Choroid plexus epithelial cell (primary cell): ENCODE results near the gene PCSK2.
A peak's percentile ranks its signal among the peaks of the same experiment; 100 is the strongest.

Experiments used
- DNase-seq: peaks from one replicate; pipeline ENCODE4 v3.0.0-alpha.2; 2010; ENCODE audit warnings: low read depth
- H3K4me3 ChIP-seq: 2 replicates; pipeline ENCODE4 v1.5.1; 2011; ENCODE audit warnings: low read depth, mild to moderate bottlenecking, control low read depth, low read length, moderate library complexity
- TF ChIP-seq, protein P1 (sequence below): conservative IDR thresholded peaks from 2 replicates; pipeline ENCODE4 v1.5.1; 2011; ENCODE audit warnings: low read depth, mild to moderate bottlenecking, control low read depth, inconsistent platforms, low read length, moderate library complexity

PCSK2 gene, protein sequence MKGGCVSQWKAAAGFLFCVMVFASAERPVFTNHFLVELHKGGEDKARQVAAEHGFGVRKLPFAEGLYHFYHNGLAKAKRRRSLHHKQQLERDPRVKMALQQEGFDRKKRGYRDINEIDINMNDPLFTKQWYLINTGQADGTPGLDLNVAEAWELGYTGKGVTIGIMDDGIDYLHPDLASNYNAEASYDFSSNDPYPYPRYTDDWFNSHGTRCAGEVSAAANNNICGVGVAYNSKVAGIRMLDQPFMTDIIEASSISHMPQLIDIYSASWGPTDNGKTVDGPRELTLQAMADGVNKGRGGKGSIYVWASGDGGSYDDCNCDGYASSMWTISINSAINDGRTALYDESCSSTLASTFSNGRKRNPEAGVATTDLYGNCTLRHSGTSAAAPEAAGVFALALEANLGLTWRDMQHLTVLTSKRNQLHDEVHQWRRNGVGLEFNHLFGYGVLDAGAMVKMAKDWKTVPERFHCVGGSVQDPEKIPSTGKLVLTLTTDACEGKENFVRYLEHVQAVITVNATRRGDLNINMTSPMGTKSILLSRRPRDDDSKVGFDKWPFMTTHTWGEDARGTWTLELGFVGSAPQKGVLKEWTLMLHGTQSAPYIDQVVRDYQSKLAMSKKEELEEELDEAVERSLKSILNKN

DNA sequence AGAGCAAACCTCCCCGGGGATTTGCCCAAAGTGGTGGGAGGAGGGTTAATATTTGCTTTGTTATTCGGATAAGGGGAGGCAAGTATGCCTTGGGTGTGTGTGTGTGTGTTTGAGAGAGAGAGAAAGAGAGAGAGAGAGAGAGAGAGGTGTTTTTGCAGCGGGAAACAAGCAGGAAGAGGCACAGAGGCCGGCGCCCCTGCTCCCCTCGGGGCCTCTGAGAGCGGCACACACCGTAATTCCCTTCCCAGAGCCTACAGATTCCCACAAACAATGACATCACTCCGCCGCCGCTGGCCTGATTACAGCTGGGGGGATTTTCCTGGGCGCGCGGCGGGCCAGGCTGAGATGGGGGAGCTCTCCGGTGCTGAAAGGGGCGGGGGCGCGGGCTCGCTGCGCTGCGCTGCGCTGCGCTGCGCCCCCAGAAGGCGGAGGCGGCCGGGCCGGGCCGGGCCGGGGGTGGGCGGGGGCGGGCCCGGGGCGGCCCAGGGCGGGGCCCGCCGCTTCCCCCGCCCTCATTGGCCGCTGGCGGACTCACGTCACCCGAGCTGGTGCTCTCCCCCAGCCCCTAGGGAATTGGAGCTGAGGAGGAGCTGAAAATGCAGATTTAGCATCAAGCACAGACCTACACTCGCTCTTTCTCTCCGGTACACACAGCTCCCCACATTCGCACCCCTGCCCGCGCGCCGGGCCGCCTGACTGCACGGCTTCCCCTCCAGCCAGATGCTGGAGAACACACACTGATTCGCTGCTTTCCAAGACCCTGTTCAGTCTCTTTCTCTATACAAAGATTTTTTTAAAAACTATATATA is at the start of gene PCSK2:
TSS of gene PCSK2 (plus strand) at position 631 of the 809 bp plus-strand sequence. CDS start 266 bp downstream, outside the sequence.
- DNase-seq, result peak; percentile 18
- TF ChIP-seq, protein P1, sequence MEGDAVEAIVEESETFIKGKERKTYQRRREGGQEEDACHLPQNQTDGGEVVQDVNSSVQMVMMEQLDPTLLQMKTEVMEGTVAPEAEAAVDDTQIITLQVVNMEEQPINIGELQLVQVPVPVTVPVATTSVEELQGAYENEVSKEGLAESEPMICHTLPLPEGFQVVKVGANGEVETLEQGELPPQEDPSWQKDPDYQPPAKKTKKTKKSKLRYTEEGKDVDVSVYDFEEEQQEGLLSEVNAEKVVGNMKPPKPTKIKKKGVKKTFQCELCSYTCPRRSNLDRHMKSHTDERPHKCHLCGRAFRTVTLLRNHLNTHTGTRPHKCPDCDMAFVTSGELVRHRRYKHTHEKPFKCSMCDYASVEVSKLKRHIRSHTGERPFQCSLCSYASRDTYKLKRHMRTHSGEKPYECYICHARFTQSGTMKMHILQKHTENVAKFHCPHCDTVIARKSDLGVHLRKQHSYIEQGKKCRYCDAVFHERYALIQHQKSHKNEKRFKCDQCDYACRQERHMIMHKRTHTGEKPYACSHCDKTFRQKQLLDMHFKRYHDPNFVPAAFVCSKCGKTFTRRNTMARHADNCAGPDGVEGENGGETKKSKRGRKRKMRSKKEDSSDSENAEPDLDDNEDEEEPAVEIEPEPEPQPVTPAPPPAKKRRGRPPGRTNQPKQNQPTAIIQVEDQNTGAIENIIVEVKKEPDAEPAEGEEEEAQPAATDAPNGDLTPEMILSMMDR, result no peak
- H3K4me3 ChIP-seq, result no peak within 1 kb of the TSS

DNA sequence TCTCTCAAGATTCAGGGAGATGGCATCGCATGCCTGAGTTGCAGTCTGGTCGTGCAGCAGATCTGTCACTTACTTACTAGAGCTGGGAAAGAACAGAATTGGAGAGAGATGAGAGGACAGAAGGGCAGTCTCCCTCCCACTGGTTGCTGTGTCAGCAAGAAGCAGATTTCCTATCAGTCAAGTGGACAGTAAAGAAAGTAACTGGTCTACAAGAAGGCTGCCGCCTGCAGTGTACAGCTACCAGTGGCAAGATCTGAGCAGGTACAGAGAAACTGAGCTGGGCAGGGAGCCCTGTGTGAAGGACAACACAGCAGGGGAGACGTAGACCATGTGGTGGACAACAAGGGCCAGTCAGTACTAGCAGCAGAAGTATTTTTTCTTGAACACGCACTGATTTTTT is 49.5 kb upstream of the PCSK2 start:
- DNase-seq, result no peak
- H3K4me3 ChIP-seq, result no peak overlapping the region

GRCh38 chr20:17179840-17180239 is 47.0 kb upstream of the PCSK2 start:
- TF ChIP-seq, protein P1, result no peak
- no peak overlapping the region for H3K4me3 ChIP-seq
- no peak for DNase-seq

More for the DNA sequence above, 49.5 kb upstream of the PCSK2 start:
- TF ChIP-seq, protein P1, result no peak

DNA sequence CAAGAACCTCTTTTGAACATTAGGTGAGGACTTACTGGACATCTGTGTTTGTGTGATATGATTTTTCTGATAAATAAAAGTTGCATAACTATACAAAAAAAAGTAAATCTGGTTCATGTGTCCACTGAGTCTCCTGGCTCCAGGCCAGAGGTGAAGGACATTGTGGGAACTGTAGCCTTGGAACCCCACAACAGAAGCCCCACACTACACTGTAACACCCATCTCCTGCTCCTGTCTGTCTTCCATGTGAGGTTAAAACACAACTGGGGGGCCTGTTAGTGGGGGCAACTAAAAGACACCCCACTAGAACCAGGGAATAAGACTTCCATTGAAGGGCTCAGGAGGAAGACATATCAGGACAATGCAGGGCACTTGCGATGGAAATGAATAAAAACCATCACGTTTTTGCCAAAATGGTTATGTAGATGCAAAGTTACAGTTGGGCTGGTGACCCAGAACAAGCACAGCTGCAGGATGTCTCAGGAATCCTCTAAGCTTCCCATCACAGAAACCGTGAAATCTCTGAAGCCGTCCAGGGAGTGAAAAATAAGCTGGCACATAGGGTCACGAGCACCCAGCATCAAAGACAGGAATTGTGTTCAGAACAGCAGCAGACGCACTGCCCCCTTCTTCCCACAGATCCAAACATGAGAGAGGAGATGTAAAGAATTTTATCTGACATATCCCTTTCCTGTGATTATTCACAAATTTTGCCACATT is 36.7 kb upstream of the PCSK2 start:
- TF ChIP-seq, protein P1, result no peak
- DNase-seq, result no peak
- H3K4me3 ChIP-seq, result no peak overlapping the region

DNA sequence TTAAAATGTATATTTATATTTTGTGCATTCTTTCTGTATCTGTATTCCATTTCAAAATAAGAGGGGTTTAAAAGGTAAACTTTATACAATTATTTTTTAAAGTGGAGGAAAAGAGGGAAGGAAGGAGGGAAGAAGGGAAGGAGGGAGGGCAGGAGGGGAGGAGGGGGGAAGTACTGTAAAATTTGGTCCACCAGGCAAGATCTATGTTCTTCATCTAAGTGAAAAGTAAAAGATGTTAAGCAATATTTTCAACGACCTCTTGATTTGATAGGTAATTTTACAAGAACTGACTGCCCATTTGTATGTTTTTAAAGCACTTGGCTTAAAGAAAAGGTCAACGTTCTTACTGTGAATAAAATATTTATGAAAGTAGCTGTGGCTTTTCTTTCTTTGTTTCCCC is 29.8 kb upstream of the PCSK2 start:
- H3K4me3 ChIP-seq, result no peak overlapping the region
- DNase-seq, result no peak
- TF ChIP-seq, protein P1, result no peak

GRCh38 chr20:17202030-17202429 is 24.8 kb upstream of the PCSK2 start:
- no peak overlapping the region for H3K4me3 ChIP-seq
- no peak for DNase-seq
- TF ChIP-seq, protein P1, result no peak
